Measurements from ENCODE around the gene MTMR2. TPM values are rescaled to one million over a fixed set of nuclear protein-coding genes. Genes with fewer than 3 reads are reported as not detected.

MTMR2 gene
- total and polyA plus RNA-seq, 9 of the 15 experiments (the other 6 are each of a cell fraction or from before 2014, with no cell fraction given): 12.6 to 35.8 (median 25.2) TPM

GRCh38 chr11:95923728-95924413 is at the start of gene MTMR2 (continued):
- TF ChIP-seq CCAR2 (IDR thresholded peaks at IDR 0.05; ENCODE audit: low read depth, low read length) (no peak), ETV5 (CRISPR knock-in tag; IDR thresholded peaks at IDR 0.05; ENCODE audit: low read depth) (peak; percentile 95), OTX1 (CRISPR knock-in tag; IDR thresholded peaks at IDR 0.05) (peak; percentile 56; the same call in 1 of the 2 replicates), MLLT1 (IDR thresholded peaks at IDR 0.05) (peak; percentile 57 to 59; a peak in 2 of 4 replicates), PURB (CRISPR knock-in tag; IDR thresholded peaks at IDR 0.05; ENCODE audit: low read depth) (no peak), PRDM10 (IDR thresholded peaks at IDR 0.05; ENCODE audit: partially characterized antibody) (peak; percentile 5), POLR2G (IDR thresholded peaks at IDR 0.05; ENCODE audit: low read depth, low read length) (peak; percentile 98), REST (IDR thresholded peaks at IDR 0.05; ENCODE audit: borderline replicate concordance) (no peak), REST (CRISPR knock-in tag; IDR thresholded peaks at IDR 0.05; ENCODE audit: low read depth) (0 out of 2 replicates have a peak, but pooled peaks have one; percentile 34), TAF7 (tag; IDR thresholded peaks at IDR 0.05) (peak; percentile 84), RBBP5 (IDR thresholded peaks at IDR 0.05; ENCODE audit: borderline replicate concordance, insufficient read depth, low read length, poor library complexity, severe bottlenecking) (peak; percentile 100)
